GM10847 (cell line): ENCODE results near the gene CCDC27.

Experiments used
- POLR2A ChIP-seq: IDR thresholded peaks from 2 replicates; pipeline ENCODE4 v1.6.1; 2011; ENCODE audit not compliant: insufficient read length; ENCODE audit errors: extremely low read depth

The CCDC27 gene

DNA sequence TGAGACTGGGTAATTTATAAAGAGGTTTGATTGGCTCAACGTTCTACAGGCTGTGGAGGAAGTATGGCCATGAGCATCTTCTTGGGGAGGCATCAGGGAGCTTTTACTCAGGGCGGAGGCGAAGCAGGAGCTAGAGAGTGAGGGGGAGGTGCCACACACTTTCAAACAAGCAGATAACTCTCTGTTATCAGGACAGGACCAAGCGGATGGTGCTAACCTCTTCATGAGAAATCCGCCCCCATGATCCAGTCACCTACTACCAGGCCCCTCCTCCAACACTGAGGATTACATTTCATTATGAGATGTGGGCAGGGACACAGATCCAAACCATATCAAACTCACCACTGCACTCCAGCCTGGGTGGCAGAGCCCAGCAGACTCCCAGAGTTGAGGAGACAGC, 55.5 kb downstream of the CCDC27 start:
- TF ChIP-seq POLR2A: no peak

- no peak for TF ChIP-seq POLR2A
Measured at GRCh38 chr1:3809680-3810079, 57.4 kb downstream of the CCDC27 start.

DNA sequence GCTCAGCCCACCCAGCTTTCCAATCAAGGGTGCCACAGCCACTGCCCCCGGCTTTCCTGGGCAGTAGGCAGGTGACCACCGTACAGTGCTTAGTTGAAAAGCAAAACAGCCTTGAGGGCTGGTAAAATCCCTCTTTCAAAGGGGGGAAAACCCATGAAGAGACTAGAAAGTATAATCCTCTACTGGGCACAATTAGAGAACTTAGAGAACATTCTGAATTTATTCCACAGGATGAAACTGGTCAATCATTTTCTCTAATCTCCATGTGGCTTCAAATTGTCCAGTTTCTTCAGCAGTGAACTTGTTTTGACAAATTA, 59.3 kb downstream of the CCDC27 start:
- no peak for TF ChIP-seq POLR2A

GRCh38 chr1:3814065-3814464, 61.8 kb downstream of the CCDC27 start:
- TF ChIP-seq POLR2A: no peak

DNA sequence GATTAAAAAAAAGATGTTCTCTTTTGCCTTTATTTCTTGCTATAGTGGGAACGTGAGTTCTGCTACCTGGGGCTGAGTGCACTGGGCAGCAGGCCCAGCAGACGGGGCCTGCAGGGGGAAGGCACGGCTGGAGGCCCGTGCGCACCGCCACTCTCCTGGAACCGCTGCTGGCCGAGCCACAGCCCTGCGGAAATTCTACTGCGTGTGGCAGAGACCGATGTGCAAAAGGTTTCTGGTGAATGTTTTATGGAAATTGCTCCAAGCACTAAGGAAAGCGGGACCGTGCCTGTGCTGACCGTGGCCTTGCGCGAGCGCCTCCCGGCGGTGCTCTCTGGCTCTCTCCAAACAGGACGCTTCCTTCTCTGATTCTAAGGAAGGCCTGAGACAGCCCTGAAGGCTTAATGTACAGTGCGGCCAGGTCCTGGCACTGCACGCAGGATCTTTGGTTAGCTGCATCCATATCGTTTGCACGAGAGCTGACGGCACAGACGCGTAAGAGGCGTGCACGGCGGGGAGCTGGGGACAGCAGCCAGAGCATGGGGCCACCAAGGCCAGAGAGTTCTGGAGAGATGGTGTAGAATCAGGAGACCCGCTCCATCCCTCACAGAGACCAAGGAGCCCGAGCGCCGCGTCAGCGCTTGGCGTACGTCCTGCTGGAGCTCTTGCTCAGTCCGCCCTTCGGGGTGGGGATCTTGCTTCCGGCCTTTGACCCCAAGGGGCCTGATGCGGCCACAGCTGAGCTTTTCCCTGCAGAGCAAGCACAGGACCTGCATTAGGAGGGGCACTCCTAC, 62.7 kb downstream of the CCDC27 start:
- TF ChIP-seq POLR2A: no peak

GRCh38 chr1:3816331-3817137, 64.3 kb downstream of the CCDC27 start:
- TF ChIP-seq POLR2A: no peak

DNA sequence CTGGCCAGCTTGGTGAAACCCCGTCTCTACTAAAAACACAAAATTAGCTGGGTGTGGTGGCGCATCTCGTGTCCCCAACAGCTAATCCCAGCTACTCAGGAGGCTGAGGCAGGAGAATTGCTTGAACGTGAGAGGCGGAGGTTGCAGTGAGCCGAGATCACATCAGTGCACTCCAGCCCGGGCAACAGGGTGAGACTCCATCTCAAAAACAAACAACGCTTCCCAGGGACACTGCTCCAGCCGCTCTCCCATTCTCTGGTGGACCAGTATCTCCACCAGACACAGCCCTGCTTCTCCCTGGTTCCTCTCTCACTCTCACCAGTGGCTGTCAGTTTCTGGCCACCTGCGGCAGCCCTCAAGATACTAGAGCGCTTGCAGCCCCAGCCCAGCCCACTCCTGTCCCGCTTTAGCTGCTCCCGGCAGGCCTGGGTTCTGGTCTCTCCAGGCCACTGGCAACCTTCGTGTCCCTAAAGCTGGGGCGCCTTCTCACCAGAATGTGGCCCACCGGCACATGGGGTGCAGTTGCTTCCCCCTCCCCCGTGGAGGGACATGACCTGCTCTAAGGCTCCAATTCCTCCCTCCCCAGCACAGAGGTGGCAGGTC, 65.0 kb downstream of the CCDC27 start:
- no peak for TF ChIP-seq POLR2A

- TF ChIP-seq POLR2A: no peak
Measured at GRCh38 chr1:3817821-3818597, 65.8 kb downstream of the CCDC27 start.

- TF ChIP-seq POLR2A: no peak
Measured at GRCh38 chr1:3819771-3820200, 67.5 kb downstream of the CCDC27 start.

- no peak for TF ChIP-seq POLR2A
Measured at GRCh38 chr1:3820316-3820715, 68.1 kb downstream of the CCDC27 start.

GRCh38 chr1:3821004-3821403, 68.8 kb downstream of the CCDC27 start:
- TF ChIP-seq POLR2A: no peak
